GM12891 (cell line): ENCODE results near the gene RUSF1.

ENCODE experiments used
- POLR2A ChIP-seq: IDR thresholded peaks from 2 replicates; pipeline ENCODE4 v1.6.1; 2011; ENCODE audit warnings: low read depth, low read length, control low read depth
- POU2F2 ChIP-seq: IDR thresholded peaks from 2 replicates; pipeline ENCODE4 v1.6.1; 2011; ENCODE audit warnings: low read depth, mild to moderate bottlenecking, control low read depth, low read length, moderate library complexity

GRCh38 chr16:31532896-31533295 lies 24.7 kb upstream of the RUSF1 start:
- TF ChIP-seq POU2F2 (no peak), POLR2A (no peak)
